Inflammatory macrophage treated with lipopolysaccharide for 1 hour (primary cell): ENCODE data around the gene KIAA0825.
"Not testable (repeated sequence)": the region's sequence is repeated elsewhere in the genome, so short reads cannot be mapped to it uniquely, and the experiment has no call there.

Experiments
- DNase-seq, 2 donors: peaks; one replicate each; pipeline ENCODE4 v3.0.0-alpha.2; 2020 to 2022

KIAA0825 gene

GRCh38 chr5:94361832-94362796, 256.3 kb downstream of the KIAA0825 start:
- no peak for DNase-seq

- DNase-seq = no peak
These were observed 257.2 kb downstream of the KIAA0825 start for GRCh38 chr5:94361161-94361560.

GRCh38 chr5:94360382-94361130, 257.8 kb downstream of the KIAA0825 start:
- DNase-seq = no peak

- DNase-seq = no peak
These were observed 258.5 kb downstream of the KIAA0825 start for GRCh38 chr5:94359880-94360279.

- DNase-seq = no peak
These were observed 262.6 kb downstream of the KIAA0825 start for GRCh38 chr5:94355811-94356210.

- DNase-seq = not testable (repeated sequence)
These were observed 263.4 kb downstream of the KIAA0825 start for GRCh38 chr5:94354837-94355485.

- DNase-seq = no peak
These were observed 264.8 kb downstream of the KIAA0825 start for GRCh38 chr5:94353605-94354004.

- DNase-seq = no peak
These were observed 271.3 kb downstream of the KIAA0825 start for GRCh38 chr5:94347130-94347529.

GRCh38 chr5:94345257-94345656, 273.1 kb downstream of the KIAA0825 start:
- no peak for DNase-seq

- no peak for DNase-seq
These were observed 280.8 kb downstream of the KIAA0825 start for GRCh38 chr5:94337617-94338016.

GRCh38 chr5:94335936-94336335, 282.5 kb downstream of the KIAA0825 start:
- DNase-seq = no peak

- DNase-seq = no peak
These were observed 289.3 kb downstream of the KIAA0825 start for GRCh38 chr5:94329115-94329514.

GRCh38 chr5:94326586-94326985, 291.8 kb downstream of the KIAA0825 start:
- DNase-seq = no peak

GRCh38 chr5:94316916-94317838, 301.2 kb downstream of the KIAA0825 start:
- DNase-seq = no peak

- DNase-seq = no peak
These were observed 303.8 kb downstream of the KIAA0825 start for GRCh38 chr5:94314460-94315131.

GRCh38 chr5:94313696-94314095, 304.7 kb downstream of the KIAA0825 start:
- no peak for DNase-seq

- DNase-seq = no peak
These were observed 305.2 kb downstream of the KIAA0825 start for GRCh38 chr5:94313188-94313587.

GRCh38 chr5:94312298-94312697, 306.1 kb downstream of the KIAA0825 start:
- no peak for DNase-seq

- DNase-seq = no peak
These were observed 307.6 kb downstream of the KIAA0825 start for GRCh38 chr5:94310833-94311232.

GRCh38 chr5:94309141-94309540, 309.3 kb downstream of the KIAA0825 start:
- DNase-seq = no peak

GRCh38 chr5:94308442-94308841, 310.0 kb downstream of the KIAA0825 start:
- DNase-seq = no peak

- no peak for DNase-seq
These were observed 314.3 kb downstream of the KIAA0825 start for GRCh38 chr5:94304146-94304545.
